ENCODE measurements around the gene AP5Z1.

The AP5Z1 gene

DNA sequence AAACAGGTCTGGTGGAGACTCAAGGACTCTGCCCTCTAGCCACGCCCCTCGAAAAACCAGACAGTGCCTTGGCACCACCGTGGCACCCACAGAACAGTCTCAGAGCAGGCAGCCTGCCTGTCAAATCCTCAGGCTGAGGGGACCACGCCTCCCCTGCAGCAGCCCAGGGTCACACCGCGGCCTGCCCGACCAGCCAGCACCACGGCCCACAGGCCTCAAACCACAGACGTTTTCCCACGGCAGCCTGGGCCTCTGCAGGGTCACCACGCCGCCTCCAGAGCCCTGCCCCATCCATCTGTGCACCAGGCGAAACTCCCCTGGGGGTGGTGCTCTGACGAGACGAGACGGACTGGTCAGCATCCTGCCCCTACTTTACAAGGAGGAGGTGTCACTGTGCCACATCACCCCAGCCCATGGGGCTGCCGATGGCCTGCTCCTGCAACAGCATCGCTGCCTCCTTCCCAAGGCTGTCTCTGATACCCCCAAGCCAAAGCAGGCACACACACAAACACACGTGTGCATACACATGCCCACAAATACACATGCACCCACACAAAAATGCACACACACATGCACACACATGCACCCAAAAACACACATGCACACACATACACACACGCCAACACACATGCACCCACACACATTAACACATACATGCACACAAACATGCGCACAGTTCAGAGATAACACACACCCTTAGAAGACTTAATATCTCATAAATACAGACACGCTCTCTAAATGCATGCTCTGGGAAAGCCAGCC, 61.8 kb downstream of the AP5Z1 start:
- 0 out of 2 replicates have a peak, but pooled peaks cover 11% of the 10 kb centered on the region for H3K4me1 ChIP-seq (ENCODE audit: control insufficient read depth, insufficient read depth, low read length)
- H3K27ac ChIP-seq (ENCODE audit: low read depth, low read length) = no peak overlapping the region
- no peak overlapping the region for H3K9ac ChIP-seq (ENCODE audit: low read depth, low read length)

GRCh38 chr7:4837803-4838625, 62.6 kb downstream of the AP5Z1 start:
- Histone ChIP-seq H3K4me1 (ENCODE audit: control insufficient read depth, insufficient read depth, low read length) (0 out of 2 replicates have a peak, but pooled peaks cover 11% of the 10 kb centered on the region), H3K9me3 (ENCODE audit: control insufficient read depth, insufficient read depth, low read length) (no peaks in the 10 kb centered on the region), H3K27me3 (ENCODE audit: control insufficient read depth, insufficient read depth, low read length) (no peaks in the 10 kb centered on the region), H3K27ac (ENCODE audit: low read depth, low read length) (no peak overlapping the region), H3K4me3 (ENCODE audit: low read depth, low read length) (no peak overlapping the region), H3K36me3 (ENCODE audit: control insufficient read depth, insufficient read depth, low read length) (no peaks in the 10 kb centered on the region), H3K9ac (ENCODE audit: low read depth, low read length) (no peak overlapping the region)

More for the DNA sequence above, 61.8 kb downstream of the AP5Z1 start:
- Histone ChIP-seq H3K36me3 (ENCODE audit: control insufficient read depth, insufficient read depth, low read length) (no peaks in the 10 kb centered on the region), H3K27me3 (ENCODE audit: control insufficient read depth, insufficient read depth, low read length) (no peaks in the 10 kb centered on the region), H3K4me3 (ENCODE audit: low read depth, low read length) (no peak overlapping the region), H3K9me3 (ENCODE audit: control insufficient read depth, insufficient read depth, low read length) (no peaks in the 10 kb centered on the region)

- Histone ChIP-seq H3K27me3 (ENCODE audit: control insufficient read depth, insufficient read depth, low read length) (no peaks in the 10 kb centered on the region), H3K36me3 (ENCODE audit: control insufficient read depth, insufficient read depth, low read length) (no peaks in the 10 kb centered on the region), H3K9me3 (ENCODE audit: control insufficient read depth, insufficient read depth, low read length) (no peaks in the 10 kb centered on the region), H3K4me3 (ENCODE audit: low read depth, low read length) (no peak overlapping the region), H3K4me1 (ENCODE audit: control insufficient read depth, insufficient read depth, low read length) (0 out of 2 replicates have a peak, but pooled peaks cover 11% of the 10 kb centered on the region), H3K9ac (ENCODE audit: low read depth, low read length) (no peak overlapping the region), H3K27ac (ENCODE audit: low read depth, low read length) (no peak overlapping the region)
Observed at GRCh38 chr7:4838626-4839334, 63.4 kb downstream of the AP5Z1 start.

DNA sequence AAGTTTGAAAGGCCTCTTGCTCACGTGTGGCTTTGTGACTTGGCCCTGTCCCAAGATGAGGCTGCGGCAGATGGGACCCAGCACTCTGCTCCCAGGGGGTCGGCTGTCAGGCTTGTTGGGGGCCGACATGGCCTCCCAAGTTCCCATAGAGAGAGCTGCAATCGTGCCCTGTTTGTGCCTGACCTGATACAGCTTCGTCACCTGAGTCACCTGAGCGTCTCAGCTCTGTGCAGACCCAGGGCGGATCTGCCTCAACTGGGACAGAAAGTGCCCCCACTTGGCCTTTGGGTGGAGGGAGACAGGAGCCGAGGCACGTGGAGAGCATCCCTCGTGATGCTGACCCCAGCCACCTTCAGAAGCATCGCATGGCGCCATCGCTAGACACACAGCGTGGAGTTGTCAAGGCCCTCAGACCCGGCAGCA, 64.7 kb downstream of the AP5Z1 start:
- Histone ChIP-seq H3K9ac (ENCODE audit: low read depth, low read length) (no peak overlapping the region), H3K9me3 (ENCODE audit: control insufficient read depth, insufficient read depth, low read length) (no peaks in the 10 kb centered on the region), H3K27me3 (ENCODE audit: control insufficient read depth, insufficient read depth, low read length) (no peaks in the 10 kb centered on the region), H3K36me3 (ENCODE audit: control insufficient read depth, insufficient read depth, low read length) (no peaks in the 10 kb centered on the region), H3K4me3 (ENCODE audit: low read depth, low read length) (no peak overlapping the region), H3K4me1 (ENCODE audit: control insufficient read depth, insufficient read depth, low read length) (0 out of 2 replicates have a peak, but pooled peaks cover 11% of the 10 kb centered on the region), H3K27ac (ENCODE audit: low read depth, low read length) (no peak overlapping the region)

Data from HUES48 (cell line).